Neuron (in vitro differentiated cells): ENCODE results near the gene ATXN1.

Experiments used
- H2AFZ ChIP-seq: one replicate; pipeline ENCODE4 v1.6.1; 2013; ENCODE audit warnings: low read depth, mild to moderate bottlenecking, inconsistent platforms, low read length, moderate library complexity
- H3K27me3 ChIP-seq: one replicate; pipeline ENCODE4 v1.6.1; 2013; ENCODE audit warnings: low read length; ENCODE audit not compliant: insufficient read depth
- H3K36me3 ChIP-seq: one replicate; pipeline ENCODE4 v1.6.1; 2013; ENCODE audit warnings: low read length; ENCODE audit not compliant: insufficient read depth
- H3K4me1 ChIP-seq: one replicate; pipeline ENCODE4 v1.6.1; 2013; ENCODE audit warnings: low read length; ENCODE audit not compliant: insufficient read depth
- H3K4me3 ChIP-seq: 2 replicates; pipeline ENCODE4 v1.5.1; 2013; ENCODE audit warnings: mild to moderate bottlenecking, low read length, moderate library complexity
- H3K9me3 ChIP-seq: one replicate; pipeline ENCODE4 v1.6.1; 2013; ENCODE audit warnings: low read length

Gene ATXN1

GRCh38 chr6:16539086-16539931 is 222.0 kb downstream of the ATXN1 start:
- no peaks in the 10 kb centered on the region for H3K27me3 ChIP-seq
- H3K36me3 ChIP-seq: no peaks in the 10 kb centered on the region
- no peak overlapping the region for H2AFZ ChIP-seq
- H3K4me1 ChIP-seq: peaks cover 16% of the 10 kb centered on the region
- H3K9me3 ChIP-seq: peaks cover 2% of the 10 kb centered on the region
- H3K4me3 ChIP-seq: no peak overlapping the region

- Histone ChIP-seq H2AFZ (no peak overlapping the region), H3K4me3 (no peak overlapping the region), H3K27me3 (no peaks in the 10 kb centered on the region), H3K9me3 (peaks cover 2% of the 10 kb centered on the region), H3K4me1 (peaks cover 2% of the 10 kb centered on the region), H3K36me3 (no peaks in the 10 kb centered on the region)
These were observed 225.7 kb downstream of the ATXN1 start for GRCh38 chr6:16535564-16535963.

GRCh38 chr6:16533721-16534136 is 227.5 kb downstream of the ATXN1 start:
- no peaks in the 10 kb centered on the region for H3K36me3 ChIP-seq
- no peaks in the 10 kb centered on the region for H3K27me3 ChIP-seq
- H3K9me3 ChIP-seq: peaks cover 2% of the 10 kb centered on the region
- no peak overlapping the region for H3K4me3 ChIP-seq
- no peak overlapping the region for H2AFZ ChIP-seq
- H3K4me1 ChIP-seq: no peaks in the 10 kb centered on the region

- Histone ChIP-seq H3K27me3 (no peaks in the 10 kb centered on the region), H2AFZ (no peak overlapping the region), H3K4me3 (no peak overlapping the region), H3K4me1 (no peaks in the 10 kb centered on the region), H3K36me3 (no peaks in the 10 kb centered on the region), H3K9me3 (peaks cover 2% of the 10 kb centered on the region)
These were observed 228.1 kb downstream of the ATXN1 start for GRCh38 chr6:16533210-16533609.

GRCh38 chr6:16527691-16528090 is 233.6 kb downstream of the ATXN1 start:
- Histone ChIP-seq H2AFZ (no peak overlapping the region), H3K4me3 (no peak overlapping the region), H3K36me3 (no peaks in the 10 kb centered on the region), H3K4me1 (no peaks in the 10 kb centered on the region), H3K9me3 (no peaks in the 10 kb centered on the region), H3K27me3 (no peaks in the 10 kb centered on the region)

- H3K27me3 ChIP-seq: no peaks in the 10 kb centered on the region
- no peak overlapping the region for H2AFZ ChIP-seq
- no peaks in the 10 kb centered on the region for H3K4me1 ChIP-seq
- peaks cover 1% of the 10 kb centered on the region for H3K9me3 ChIP-seq
- no peaks in the 10 kb centered on the region for H3K36me3 ChIP-seq
- H3K4me3 ChIP-seq: no peak overlapping the region
These were observed 236.9 kb downstream of the ATXN1 start for GRCh38 chr6:16524380-16524707.

GRCh38 chr6:16523606-16524379 is 237.5 kb downstream of the ATXN1 start:
- Histone ChIP-seq H3K4me3 (no peak overlapping the region), H3K4me1 (no peaks in the 10 kb centered on the region), H2AFZ (no peak overlapping the region), H3K9me3 (peaks cover 1% of the 10 kb centered on the region), H3K27me3 (no peaks in the 10 kb centered on the region), H3K36me3 (no peaks in the 10 kb centered on the region)

GRCh38 chr6:16522937-16523336 is 238.3 kb downstream of the ATXN1 start:
- Histone ChIP-seq H3K9me3 (peaks cover 1% of the 10 kb centered on the region), H3K27me3 (no peaks in the 10 kb centered on the region), H2AFZ (no peak overlapping the region), H3K4me1 (no peaks in the 10 kb centered on the region), H3K36me3 (no peaks in the 10 kb centered on the region), H3K4me3 (no peak overlapping the region)

GRCh38 chr6:16521528-16521927 is 239.7 kb downstream of the ATXN1 start:
- peaks cover 1% of the 10 kb centered on the region for H3K9me3 ChIP-seq
- H3K4me3 ChIP-seq: no peak overlapping the region
- no peaks in the 10 kb centered on the region for H3K36me3 ChIP-seq
- no peaks in the 10 kb centered on the region for H3K27me3 ChIP-seq
- H2AFZ ChIP-seq: no peak overlapping the region
- H3K4me1 ChIP-seq: no peaks in the 10 kb centered on the region

- Histone ChIP-seq H3K36me3 (no peaks in the 10 kb centered on the region), H3K4me1 (no peaks in the 10 kb centered on the region), H2AFZ (no peak overlapping the region), H3K9me3 (peaks cover 1% of the 10 kb centered on the region), H3K27me3 (no peaks in the 10 kb centered on the region), H3K4me3 (no peak overlapping the region)
These were observed 241.7 kb downstream of the ATXN1 start for GRCh38 chr6:16519265-16520242.

GRCh38 chr6:16518265-16518664 is 243.0 kb downstream of the ATXN1 start:
- Histone ChIP-seq H3K4me1 (no peaks in the 10 kb centered on the region), H3K9me3 (peaks cover 1% of the 10 kb centered on the region), H3K27me3 (no peaks in the 10 kb centered on the region), H3K36me3 (no peaks in the 10 kb centered on the region), H3K4me3 (no peak overlapping the region), H2AFZ (no peak overlapping the region)

GRCh38 chr6:16514249-16514648 is 247.0 kb downstream of the ATXN1 start:
- H3K4me1 ChIP-seq: no peaks in the 10 kb centered on the region
- H3K9me3 ChIP-seq: no peaks in the 10 kb centered on the region

More at GRCh38 chr6:16514249-16514648, 247.0 kb downstream of the ATXN1 start:
- Histone ChIP-seq H2AFZ (no peak overlapping the region), H3K4me3 (no peak overlapping the region), H3K36me3 (no peaks in the 10 kb centered on the region), H3K27me3 (no peaks in the 10 kb centered on the region)
